HG03135 (cell line): ENCODE results near the gene ANKRD13D.
A peak's percentile ranks its signal among the peaks of the same experiment; 100 is the strongest.
"Not testable (repeated sequence)": the region's sequence is repeated elsewhere in the genome, so short reads cannot be mapped to it uniquely, and the experiment has no call there.

ENCODE experiments used
- ATAC-seq: cut with Tn5 transposase; IDR thresholded peaks from one replicate; pipeline ENCODE4 v1.9.1; 2021; ENCODE audit warnings: mild to moderate bottlenecking, moderate library complexity; ENCODE audit not compliant: unreplicated experiment

Gene ANKRD13D

DNA sequence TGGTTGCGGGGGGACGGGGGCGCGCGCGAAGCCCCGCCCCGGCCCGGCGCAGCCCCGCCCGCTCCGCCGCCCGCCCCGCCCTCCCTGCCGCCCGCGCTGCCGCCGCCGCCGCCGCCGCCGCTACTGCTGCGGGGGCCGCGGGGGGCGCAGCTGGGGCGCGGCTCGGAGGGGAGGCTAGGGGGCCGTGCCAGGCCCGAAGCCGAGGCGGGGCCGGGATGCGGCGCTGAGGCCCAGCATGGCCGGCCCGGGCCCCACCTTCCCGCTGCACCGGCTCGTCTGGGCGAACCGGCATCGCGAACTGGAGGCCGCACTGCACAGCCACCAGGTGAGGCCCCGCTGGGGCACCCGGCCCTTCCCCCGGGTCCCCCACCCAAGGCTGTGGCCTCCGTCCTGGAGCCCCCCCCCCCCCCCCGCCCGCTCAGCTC, at the start of gene ANKRD13D:
TSS of gene ANKRD13D (plus strand) at position 78 of the 425 bp plus-strand sequence. CDS start at position 236, 158 bp downstream.
- peak; percentile 32 for ATAC-seq

GRCh38 chr11:67239783-67240575, 49.1 kb upstream of the ANKRD13D start:
- peak; percentile 86 for ATAC-seq

DNA sequence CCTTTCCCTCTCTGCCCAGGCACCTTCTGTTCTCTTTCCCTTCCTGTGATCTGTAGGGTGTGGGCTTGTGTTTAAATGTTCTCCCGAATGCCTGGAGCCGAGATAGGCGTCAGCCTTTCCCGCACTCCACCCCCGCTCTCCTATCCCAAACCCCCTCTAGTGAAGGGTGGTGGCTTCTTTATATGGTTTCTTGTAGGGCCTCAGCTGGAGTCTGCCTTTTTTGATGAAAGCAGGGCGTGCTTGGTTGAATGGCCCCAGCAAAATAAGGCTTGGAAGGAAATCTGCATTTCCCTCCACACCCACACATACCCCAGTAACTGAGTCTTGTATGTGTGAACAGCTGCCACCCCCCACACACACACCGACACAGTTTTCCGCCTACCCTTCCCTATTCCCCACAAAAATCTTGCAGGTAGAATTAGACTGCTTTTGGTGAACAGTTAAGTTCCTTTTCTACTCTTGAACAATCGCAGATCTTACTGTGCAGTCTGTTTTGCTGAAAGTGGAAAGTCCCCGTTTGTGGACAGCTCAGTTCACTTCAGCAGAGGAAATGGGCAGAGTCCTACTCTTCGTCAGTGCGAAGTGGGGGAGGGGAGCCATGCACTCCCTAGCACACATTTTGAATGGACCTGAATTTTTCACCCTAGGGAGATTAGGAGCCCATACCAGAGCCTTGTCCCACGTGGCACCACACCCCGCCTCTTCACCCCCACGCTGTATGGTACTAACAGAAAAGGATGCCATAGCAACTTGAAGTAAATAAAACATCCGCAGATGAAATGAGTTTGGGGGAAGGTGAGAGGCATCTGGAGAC, 48.3 kb upstream of the ANKRD13D start:
- ATAC-seq: peak; percentile 41

DNA sequence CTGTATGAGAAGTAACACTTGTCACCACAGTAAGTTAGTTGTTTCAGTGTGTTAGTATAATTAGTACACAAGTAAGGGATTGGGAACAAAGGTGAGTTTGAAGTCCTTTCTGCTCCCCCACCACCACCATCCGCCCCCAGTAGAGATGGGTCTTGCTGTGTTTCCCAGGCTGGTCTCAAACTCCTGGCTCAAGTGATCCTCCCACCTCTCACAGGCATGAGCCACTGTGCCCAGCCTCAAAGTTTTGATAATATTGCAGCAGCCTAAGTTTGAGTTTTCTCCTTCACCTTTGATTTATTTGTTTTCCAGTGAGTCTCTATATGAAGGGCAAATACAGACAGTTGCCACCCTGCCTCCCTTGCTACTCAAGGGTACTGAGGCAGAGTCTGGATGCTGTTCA, 46.6 kb upstream of the ANKRD13D start:
- no peak for ATAC-seq

GRCh38 chr11:67243051-67243450, 46.1 kb upstream of the ANKRD13D start:
- no peak for ATAC-seq

- ATAC-seq: no peak
Observed at GRCh38 chr11:67245046-67245445, 44.1 kb upstream of the ANKRD13D start.

- ATAC-seq: no peak
Observed at GRCh38 chr11:67247946-67248550, 41.1 kb upstream of the ANKRD13D start.

DNA sequence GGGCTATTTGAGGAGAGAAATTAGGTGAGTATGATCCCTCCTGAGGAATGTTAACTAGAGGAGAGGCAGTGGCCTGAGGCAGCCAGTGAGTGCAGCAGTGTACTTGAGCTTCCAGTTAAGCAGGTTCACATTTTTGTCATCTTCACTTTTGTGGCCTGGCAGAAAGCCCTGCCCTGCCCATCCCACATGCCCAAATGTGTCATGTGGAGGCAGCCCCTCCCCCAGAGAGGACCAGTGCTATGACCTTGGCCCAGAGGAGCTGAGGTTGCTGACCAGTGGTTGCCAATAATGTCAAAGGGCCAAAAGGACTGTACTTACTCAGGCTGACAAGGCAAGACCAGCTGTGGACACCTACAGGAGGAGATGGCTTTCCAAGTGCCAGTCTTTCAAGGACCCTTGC, 40.5 kb upstream of the ANKRD13D start:
- no peak for ATAC-seq

- ATAC-seq: no peak
Observed at GRCh38 chr11:67250059-67251043, 38.8 kb upstream of the ANKRD13D start.

- no peak for ATAC-seq
Observed at GRCh38 chr11:67251841-67252240, 37.3 kb upstream of the ANKRD13D start.

DNA sequence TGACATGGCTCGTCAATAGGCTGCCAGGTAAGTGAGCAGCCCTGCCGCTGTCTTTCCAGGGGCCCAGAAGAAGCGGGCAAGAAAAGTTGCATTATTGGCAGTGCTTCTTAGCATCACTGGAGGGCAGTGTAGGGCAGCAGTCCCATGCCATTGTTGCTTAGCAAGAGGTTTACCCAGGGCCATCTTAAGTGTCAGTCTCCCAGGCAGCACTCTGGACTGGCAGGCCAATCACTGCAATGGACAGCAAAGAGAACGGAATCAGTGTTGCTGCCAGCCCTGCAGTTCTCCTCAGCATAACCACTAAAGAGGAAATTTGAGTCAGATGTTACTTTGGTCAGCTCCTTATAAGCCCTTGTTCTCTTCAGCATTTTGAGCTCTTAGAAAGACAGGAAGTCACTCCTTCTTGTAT, 36.3 kb upstream of the ANKRD13D start:
- ATAC-seq: no peak

DNA sequence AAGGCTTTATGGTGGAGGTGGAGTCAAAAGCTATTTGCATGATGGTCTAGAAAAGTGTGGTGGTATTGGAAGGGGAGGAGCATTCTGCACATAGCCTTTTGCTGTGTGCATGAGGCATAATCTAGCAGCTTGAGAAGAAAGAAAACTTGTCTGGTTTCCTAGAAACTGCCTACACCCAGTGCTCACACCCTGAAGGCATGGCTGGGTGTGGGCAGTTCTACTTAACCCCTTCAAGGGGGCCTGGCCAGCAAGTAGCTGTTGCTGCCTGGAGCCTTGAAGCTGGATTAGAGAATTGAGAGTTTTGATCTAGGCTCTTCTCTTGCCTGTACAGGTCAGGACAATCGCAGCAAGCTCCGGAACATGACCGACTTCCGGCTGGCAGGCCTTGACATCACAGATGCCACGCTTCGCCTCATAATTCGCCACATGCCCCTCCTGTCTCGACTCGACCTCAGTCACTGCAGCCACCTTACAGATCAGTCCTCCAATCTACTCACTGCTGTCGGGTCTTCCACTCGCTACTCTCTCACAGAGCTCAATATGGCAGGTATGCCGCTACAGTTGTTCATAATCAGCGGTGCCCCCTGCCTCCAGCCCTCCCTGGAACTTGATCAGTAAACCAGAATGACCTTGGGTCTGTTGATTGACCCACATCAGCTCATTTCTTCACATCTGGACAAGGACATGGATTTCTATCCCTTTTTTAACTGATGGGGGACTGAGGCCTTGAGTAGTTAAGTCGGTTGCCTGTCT, 35.1 kb upstream of the ANKRD13D start:
- no peak for ATAC-seq

DNA sequence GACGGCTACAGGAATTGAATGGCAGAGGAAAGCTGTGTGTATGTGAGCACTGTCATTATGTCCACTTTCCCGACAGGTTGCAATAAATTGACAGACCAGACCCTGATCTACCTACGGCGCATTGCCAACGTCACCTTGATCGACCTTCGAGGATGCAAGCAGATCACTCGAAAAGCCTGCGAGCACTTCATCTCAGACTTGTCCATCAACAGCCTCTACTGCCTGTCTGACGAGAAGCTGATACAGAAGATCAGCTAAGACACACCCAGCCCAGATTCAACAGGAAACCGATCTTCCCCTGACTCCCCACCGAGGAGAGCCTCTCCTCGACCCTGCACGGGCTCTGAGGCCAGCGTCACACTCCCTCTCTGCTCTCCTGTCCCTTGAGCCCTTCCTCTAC, 34.3 kb upstream of the ANKRD13D start:
- no peak for ATAC-seq

DNA sequence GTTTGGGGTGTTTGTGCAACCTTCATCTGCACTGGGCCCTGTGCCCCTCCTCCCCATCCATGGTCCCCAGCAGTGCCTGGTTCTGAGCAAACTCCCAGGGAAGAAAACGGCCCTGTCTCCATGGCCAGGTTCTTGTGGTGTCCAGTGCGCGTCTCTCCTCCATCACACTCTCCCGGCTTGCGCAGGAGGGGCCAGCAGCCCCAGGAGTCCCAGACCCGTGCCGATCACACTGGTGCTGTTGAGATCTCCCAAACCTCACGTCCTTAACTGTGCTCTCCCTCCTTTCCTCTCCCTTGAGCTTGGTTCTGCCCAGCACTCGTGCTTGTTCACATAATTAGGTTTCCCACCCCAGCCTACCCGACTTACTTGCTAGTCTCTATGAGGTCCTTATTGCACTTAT, 33.8 kb upstream of the ANKRD13D start:
- ATAC-seq: no peak

GRCh38 chr11:67255864-67256263, 33.2 kb upstream of the ANKRD13D start:
- ATAC-seq: no peak

GRCh38 chr11:67256477-67257135, 32.5 kb upstream of the ANKRD13D start:
- ATAC-seq: no peak

GRCh38 chr11:67260406-67260805, 28.7 kb upstream of the ANKRD13D start:
- no peak for ATAC-seq

- not testable (repeated sequence) for ATAC-seq
Observed at GRCh38 chr11:67260885-67261639, 28.0 kb upstream of the ANKRD13D start.

- no peak for ATAC-seq
Observed at GRCh38 chr11:67261640-67261945, 27.5 kb upstream of the ANKRD13D start.
